ENCODE measurements around the gene ITGA2B. TPM values are rescaled to one million over a fixed set of nuclear protein-coding genes. Genes with fewer than 3 reads are reported as not detected.

The ITGA2B gene
- total and polyA plus RNA-seq, 2 experiments from 2014 or later: 13.3 to 13.9 TPM

DNA sequence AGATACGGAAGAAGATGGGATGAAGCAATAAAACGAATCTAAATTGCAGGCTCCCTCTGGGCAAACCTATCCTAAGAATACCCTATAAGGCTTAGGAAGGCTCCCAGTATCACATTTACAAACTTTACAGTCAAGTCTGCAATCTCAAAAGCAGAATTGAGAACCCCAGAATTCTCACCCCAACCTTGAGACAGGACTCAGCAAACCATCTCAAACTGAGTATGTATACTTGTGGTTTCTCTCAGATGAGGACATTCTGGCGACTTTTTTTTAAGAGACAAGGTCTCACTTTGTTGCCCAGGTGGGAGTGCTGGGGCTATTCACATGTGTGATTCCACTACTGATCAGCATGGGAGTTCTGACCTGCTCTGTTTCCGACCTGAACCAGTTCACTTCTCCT lies 19.3 kb upstream of the ITGA2B start:
- Histone ChIP-seq H3K36me3 (ENCODE audit: insufficient read depth) (peaks cover 7% of the 10 kb centered on the region; the same call in 1 of the 2 replicates), H3K4me3 (no peak overlapping the region), H3K27me3 (ENCODE audit: insufficient read depth) (no peaks in the 10 kb centered on the region), H4K20me1 (replicated peaks; ENCODE audit: insufficient read depth) (peaks cover 5% of the 10 kb centered on the region), H3F3A (replicated peaks; ENCODE audit: low read depth) (no peaks in the 10 kb centered on the region), H2AFZ (no peak overlapping the region), H3K79me2 (replicated peaks; ENCODE audit: insufficient read depth) (no peaks in the 10 kb centered on the region), H3K27ac (ENCODE audit: low read depth) (no peak overlapping the region), H3K4me2 (no peak overlapping the region), H3K4me1 (ENCODE audit: insufficient read depth) (no peaks in the 10 kb centered on the region), H3K9me2 (ENCODE audit: insufficient read depth) (no peaks in the 10 kb centered on the region)
- Mint-ChIP-seq H3K36me3 (ENCODE audit: low read depth) (peaks cover 6% of the 10 kb centered on the region; the same call in 1 of the 3 replicates), H3K27me3 (ENCODE audit: insufficient read depth, low read depth, poor library complexity) (no peaks in the 10 kb centered on the region), H3K4me3 (no peak overlapping the region), H3K27ac (no peak overlapping the region), H3K4me1 (no peaks in the 10 kb centered on the region), H3K9me3 (no peaks in the 10 kb centered on the region)
- ATAC-seq (no peak), DNase-seq (ENCODE audit: low spot score) (no peak)
- TF ChIP-seq EZH2 (IDR thresholded peaks at IDR 0.05; ENCODE audit: low read depth, unreplicated experiment): no peak
- TF ChIP-seq, protein P1, sequence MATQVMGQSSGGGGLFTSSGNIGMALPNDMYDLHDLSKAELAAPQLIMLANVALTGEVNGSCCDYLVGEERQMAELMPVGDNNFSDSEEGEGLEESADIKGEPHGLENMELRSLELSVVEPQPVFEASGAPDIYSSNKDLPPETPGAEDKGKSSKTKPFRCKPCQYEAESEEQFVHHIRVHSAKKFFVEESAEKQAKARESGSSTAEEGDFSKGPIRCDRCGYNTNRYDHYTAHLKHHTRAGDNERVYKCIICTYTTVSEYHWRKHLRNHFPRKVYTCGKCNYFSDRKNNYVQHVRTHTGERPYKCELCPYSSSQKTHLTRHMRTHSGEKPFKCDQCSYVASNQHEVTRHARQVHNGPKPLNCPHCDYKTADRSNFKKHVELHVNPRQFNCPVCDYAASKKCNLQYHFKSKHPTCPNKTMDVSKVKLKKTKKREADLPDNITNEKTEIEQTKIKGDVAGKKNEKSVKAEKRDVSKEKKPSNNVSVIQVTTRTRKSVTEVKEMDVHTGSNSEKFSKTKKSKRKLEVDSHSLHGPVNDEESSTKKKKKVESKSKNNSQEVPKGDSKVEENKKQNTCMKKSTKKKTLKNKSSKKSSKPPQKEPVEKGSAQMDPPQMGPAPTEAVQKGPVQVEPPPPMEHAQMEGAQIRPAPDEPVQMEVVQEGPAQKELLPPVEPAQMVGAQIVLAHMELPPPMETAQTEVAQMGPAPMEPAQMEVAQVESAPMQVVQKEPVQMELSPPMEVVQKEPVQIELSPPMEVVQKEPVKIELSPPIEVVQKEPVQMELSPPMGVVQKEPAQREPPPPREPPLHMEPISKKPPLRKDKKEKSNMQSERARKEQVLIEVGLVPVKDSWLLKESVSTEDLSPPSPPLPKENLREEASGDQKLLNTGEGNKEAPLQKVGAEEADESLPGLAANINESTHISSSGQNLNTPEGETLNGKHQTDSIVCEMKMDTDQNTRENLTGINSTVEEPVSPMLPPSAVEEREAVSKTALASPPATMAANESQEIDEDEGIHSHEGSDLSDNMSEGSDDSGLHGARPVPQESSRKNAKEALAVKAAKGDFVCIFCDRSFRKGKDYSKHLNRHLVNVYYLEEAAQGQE (IDR thresholded peaks at IDR 0.05; ENCODE audit: unreplicated experiment): no peak
- TF ChIP-seq, protein P2, sequence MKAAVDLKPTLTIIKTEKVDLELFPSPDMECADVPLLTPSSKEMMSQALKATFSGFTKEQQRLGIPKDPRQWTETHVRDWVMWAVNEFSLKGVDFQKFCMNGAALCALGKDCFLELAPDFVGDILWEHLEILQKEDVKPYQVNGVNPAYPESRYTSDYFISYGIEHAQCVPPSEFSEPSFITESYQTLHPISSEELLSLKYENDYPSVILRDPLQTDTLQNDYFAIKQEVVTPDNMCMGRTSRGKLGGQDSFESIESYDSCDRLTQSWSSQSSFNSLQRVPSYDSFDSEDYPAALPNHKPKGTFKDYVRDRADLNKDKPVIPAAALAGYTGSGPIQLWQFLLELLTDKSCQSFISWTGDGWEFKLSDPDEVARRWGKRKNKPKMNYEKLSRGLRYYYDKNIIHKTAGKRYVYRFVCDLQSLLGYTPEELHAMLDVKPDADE (IDR thresholded peaks at IDR 0.05): no peak
- TF ChIP-seq CREB1 (CRISPR knock-in tag; IDR thresholded peaks at IDR 0.05; ENCODE audit: low read depth): no peak
- TF ChIP-seq EZH2phosphoT487 (IDR thresholded peaks at IDR 0.05; ENCODE audit: unreplicated experiment): no peak
- TF ChIP-seq NANOG (IDR thresholded peaks at IDR 0.05; ENCODE audit: borderline replicate concordance): no peak
- TF ChIP-seq ZNF331 (CRISPR knock-in tag; IDR thresholded peaks at IDR 0.05; ENCODE audit: low read depth): no peak
- TF ChIP-seq, protein P3, sequence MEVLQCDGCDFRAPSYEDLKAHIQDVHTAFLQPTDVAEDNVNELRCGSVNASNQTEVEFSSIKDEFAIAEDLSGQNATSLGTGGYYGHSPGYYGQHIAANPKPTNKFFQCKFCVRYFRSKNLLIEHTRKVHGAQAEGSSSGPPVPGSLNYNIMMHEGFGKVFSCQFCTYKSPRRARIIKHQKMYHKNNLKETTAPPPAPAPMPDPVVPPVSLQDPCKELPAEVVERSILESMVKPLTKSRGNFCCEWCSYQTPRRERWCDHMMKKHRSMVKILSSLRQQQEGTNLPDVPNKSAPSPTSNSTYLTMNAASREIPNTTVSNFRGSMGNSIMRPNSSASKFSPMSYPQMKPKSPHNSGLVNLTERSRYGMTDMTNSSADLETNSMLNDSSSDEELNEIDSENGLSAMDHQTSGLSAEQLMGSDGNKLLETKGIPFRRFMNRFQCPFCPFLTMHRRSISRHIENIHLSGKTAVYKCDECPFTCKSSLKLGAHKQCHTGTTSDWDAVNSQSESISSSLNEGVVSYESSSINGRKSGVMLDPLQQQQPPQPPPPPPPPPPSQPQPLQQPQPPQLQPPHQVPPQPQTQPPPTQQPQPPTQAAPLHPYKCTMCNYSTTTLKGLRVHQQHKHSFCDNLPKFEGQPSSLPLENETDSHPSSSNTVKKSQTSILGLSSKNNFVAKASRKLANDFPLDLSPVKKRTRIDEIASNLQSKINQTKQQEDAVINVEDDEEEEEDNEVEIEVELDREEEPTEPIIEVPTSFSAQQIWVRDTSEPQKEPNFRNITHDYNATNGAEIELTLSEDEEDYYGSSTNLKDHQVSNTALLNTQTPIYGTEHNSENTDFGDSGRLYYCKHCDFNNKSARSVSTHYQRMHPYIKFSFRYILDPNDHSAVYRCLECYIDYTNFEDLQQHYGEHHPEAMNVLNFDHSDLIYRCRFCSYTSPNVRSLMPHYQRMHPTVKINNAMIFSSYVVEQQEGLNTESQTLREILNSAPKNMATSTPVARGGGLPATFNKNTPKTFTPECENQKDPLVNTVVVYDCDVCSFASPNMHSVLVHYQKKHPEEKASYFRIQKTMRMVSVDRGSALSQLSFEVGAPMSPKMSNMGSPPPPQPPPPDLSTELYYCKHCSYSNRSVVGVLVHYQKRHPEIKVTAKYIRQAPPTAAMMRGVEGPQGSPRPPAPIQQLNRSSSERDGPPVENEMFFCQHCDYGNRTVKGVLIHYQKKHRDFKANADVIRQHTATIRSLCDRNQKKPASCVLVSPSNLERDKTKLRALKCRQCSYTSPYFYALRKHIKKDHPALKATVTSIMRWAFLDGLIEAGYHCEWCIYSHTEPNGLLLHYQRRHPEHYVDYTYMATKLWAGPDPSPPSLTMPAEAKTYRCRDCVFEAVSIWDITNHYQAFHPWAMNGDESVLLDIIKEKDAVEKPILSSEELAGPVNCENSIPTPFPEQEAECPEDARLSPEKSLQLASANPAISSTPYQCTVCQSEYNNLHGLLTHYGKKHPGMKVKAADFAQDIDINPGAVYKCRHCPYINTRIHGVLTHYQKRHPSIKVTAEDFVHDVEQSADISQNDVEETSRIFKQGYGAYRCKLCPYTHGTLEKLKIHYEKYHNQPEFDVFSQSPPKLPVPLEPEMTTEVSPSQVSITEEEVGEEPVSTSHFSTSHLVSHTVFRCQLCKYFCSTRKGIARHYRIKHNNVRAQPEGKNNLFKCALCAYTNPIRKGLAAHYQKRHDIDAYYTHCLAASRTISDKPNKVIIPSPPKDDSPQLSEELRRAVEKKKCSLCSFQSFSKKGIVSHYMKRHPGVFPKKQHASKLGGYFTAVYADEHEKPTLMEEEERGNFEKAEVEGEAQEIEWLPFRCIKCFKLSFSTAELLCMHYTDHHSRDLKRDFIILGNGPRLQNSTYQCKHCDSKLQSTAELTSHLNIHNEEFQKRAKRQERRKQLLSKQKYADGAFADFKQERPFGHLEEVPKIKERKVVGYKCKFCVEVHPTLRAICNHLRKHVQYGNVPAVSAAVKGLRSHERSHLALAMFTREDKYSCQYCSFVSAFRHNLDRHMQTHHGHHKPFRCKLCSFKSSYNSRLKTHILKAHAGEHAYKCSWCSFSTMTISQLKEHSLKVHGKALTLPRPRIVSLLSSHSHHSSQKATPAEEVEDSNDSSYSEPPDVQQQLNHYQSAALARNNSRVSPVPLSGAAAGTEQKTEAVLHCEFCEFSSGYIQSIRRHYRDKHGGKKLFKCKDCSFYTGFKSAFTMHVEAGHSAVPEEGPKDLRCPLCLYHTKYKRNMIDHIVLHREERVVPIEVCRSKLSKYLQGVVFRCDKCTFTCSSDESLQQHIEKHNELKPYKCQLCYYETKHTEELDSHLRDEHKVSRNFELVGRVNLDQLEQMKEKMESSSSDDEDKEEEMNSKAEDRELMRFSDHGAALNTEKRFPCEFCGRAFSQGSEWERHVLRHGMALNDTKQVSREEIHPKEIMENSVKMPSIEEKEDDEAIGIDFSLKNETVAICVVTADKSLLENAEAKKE (CRISPR knock-in tag; IDR thresholded peaks at IDR 0.05): no peak
- no peak for TF ChIP-seq POLR2AphosphoS5 (IDR thresholded peaks at IDR 0.05; ENCODE audit: low read depth)
- TF ChIP-seq STAT1 (IDR thresholded peaks at IDR 0.05; ENCODE audit: unreplicated experiment): no peak
- no peak for TF ChIP-seq JUNB (IDR thresholded peaks at IDR 0.05; ENCODE audit: unreplicated experiment)
- TF ChIP-seq, protein P4, sequence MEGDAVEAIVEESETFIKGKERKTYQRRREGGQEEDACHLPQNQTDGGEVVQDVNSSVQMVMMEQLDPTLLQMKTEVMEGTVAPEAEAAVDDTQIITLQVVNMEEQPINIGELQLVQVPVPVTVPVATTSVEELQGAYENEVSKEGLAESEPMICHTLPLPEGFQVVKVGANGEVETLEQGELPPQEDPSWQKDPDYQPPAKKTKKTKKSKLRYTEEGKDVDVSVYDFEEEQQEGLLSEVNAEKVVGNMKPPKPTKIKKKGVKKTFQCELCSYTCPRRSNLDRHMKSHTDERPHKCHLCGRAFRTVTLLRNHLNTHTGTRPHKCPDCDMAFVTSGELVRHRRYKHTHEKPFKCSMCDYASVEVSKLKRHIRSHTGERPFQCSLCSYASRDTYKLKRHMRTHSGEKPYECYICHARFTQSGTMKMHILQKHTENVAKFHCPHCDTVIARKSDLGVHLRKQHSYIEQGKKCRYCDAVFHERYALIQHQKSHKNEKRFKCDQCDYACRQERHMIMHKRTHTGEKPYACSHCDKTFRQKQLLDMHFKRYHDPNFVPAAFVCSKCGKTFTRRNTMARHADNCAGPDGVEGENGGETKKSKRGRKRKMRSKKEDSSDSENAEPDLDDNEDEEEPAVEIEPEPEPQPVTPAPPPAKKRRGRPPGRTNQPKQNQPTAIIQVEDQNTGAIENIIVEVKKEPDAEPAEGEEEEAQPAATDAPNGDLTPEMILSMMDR (conservative IDR thresholded peaks at IDR 0.05; ENCODE audit: low read depth in 2 of 2): no peak
- TF ChIP-seq ZNF114 (CRISPR knock-in tag; IDR thresholded peaks at IDR 0.05): no peak
